A549 (cell line): ENCODE measurements around the gene TRERF1.

ENCODE experiments used
- CTCF ChIP-seq: fragments of >200 bp; sonication (Bioruptor Twin); formaldehyde crosslinking; IDR thresholded peaks from 3 replicates; pipeline ENCODE4 v1.5.1; 2016
- POLR2A ChIP-seq: IDR thresholded peaks from 2 replicates; pipeline ENCODE4 v1.6.1; 2012; ENCODE audit warnings: mild to moderate bottlenecking, low read length
- RCOR1 ChIP-seq: fragments of 150-350 bp; IDR thresholded peaks from 2 replicates; pipeline ENCODE4 v1.6.1; 2014; ENCODE audit warnings: antibody characterized with exemption, low read length, low read depth
- SREBF2 ChIP-seq: fragments of 450-650 bp; IDR thresholded peaks from 2 replicates; pipeline ENCODE4 v1.6.1; 2014; ENCODE audit warnings: mild to moderate bottlenecking, moderate library complexity

GRCh38 chr6:42460883-42461282 lies 9.2 kb upstream of the TRERF1 start:
- TF ChIP-seq CTCF (no peak), SREBF2 (no peak), POLR2A (no peak), RCOR1 (no peak)
